Gastrocnemius medialis (tissue), 4 donors: ENCODE results near the gene TOB1. TPM values are rescaled to one million over a fixed set of nuclear protein-coding genes. Genes with fewer than 3 reads are reported as not detected.

ENCODE experiments used
- ATAC-seq, 2 donors: fragments of 150-250 bp; one replicate each; pipeline ENCODE4 v1.9.1; 2016
- DNase-seq, 2 donors: peaks; one replicate each; pipeline ENCODE4 v3.0.0-alpha.2; 2019
- H3K27ac ChIP-seq, 4 donors: fragments of 200-600 bp; sonication (generic); 1 replicate in 1 of 4; 2 replicates in 3 of 4; pipeline ENCODE4 v1.5.1; 2016 to 2018; ENCODE audit warnings: mild to moderate bottlenecking in 2 of 4, moderate library complexity in 1 of 4
- H3K27me3 ChIP-seq, 3 donors: fragments of 200-600 bp; sonication (generic) in 2 of 3; 1 replicate in 1 of 3; 2 replicates in 2 of 3; pipeline versions ENCODE4 v1.5.1 to v1.6.0; 2016 to 2019; ENCODE audit warnings: mild to moderate bottlenecking in 1 of 3, moderate library complexity in 1 of 3
- H3K36me3 ChIP-seq, 2 donors: fragments of 200-600 bp; sonication (generic) in 1 of 2; one replicate each; pipeline ENCODE4 v1.5.1; 2017 to 2018
- H3K4me1 ChIP-seq, 2 donors: fragments of 200-600 bp; sonication (generic) in 1 of 2; one replicate each; pipeline ENCODE4 v1.5.1; 2016 to 2017; ENCODE audit warnings: mild to moderate bottlenecking in 2 of 2
- H3K4me3 ChIP-seq, 4 donors: fragments of 200-600 bp; sonication (generic) in 3 of 4; 1 replicate in 1 of 4; 2 replicates in 3 of 4; pipeline ENCODE4 v1.5.1; 2016 to 2019; ENCODE audit warnings: mild to moderate bottlenecking in 2 of 4
- H3K9me3 ChIP-seq, 3 donors: fragments of 200-600 bp; sonication (generic) in 2 of 3; 1 replicate in 1 of 3; 2 replicates in 2 of 3; pipeline ENCODE4 v1.5.1; 2016 to 2019
- POLR2A ChIP-seq, 2 donors: fragments of 450-650 bp; IDR thresholded peaks; one replicate each; pipeline ENCODE4 v1.6.1; 2017; ENCODE audit warnings: antibody characterized with exemption in 2 of 2, mild to moderate bottlenecking in 2 of 2, moderate library complexity in 2 of 2
- in situ Hi-C, 4 donors: fragments of 200-750 bp; cut with MboI; loops; one replicate each; pipeline versions ENCODE4 v1.15.0 to v1.8.0; 2017; ENCODE audit warnings: low sequenced_read_pairs in 4 of 4
- intact Hi-C: fragments of 100-400 bp; cut with DNase I; formaldehyde crosslinking; loops from one replicate; pipeline ENCODE4 v1.15.1; 2023; ENCODE audit warnings: low total_unique reads
- total RNA-seq, 4 donors: library from RNA; depleted of rRNA; stranded (reverse); fragments of >200 nt; gene quantifications; one replicate each; pipeline versions ENCODE4 v1.1.0 to v1.2.3, GENCODE V29; 2016
- TF ChIP-seq, protein P1 (sequence below), 5 experiments: fragments of 450-650 bp in 3 of 5; fragments of 200-600 bp in 2 of 5; sonication (generic) in 2 of 5; IDR thresholded peaks in 4 of 5; conservative IDR thresholded peaks in 1 of 5; 1 replicate in 4 of 5; 2 replicates in 1 of 5; pipeline ENCODE4 v1.5.1; 2016 to 2019; ENCODE audit warnings: antibody characterized with exemption in 5 of 5, mild to moderate bottlenecking in 3 of 5, moderate library complexity in 3 of 5

The TOB1 gene
- total RNA-seq, 4 donors from 2014 or later, result 13.6 to 53.5 (median 28.2) TPM

DNA sequence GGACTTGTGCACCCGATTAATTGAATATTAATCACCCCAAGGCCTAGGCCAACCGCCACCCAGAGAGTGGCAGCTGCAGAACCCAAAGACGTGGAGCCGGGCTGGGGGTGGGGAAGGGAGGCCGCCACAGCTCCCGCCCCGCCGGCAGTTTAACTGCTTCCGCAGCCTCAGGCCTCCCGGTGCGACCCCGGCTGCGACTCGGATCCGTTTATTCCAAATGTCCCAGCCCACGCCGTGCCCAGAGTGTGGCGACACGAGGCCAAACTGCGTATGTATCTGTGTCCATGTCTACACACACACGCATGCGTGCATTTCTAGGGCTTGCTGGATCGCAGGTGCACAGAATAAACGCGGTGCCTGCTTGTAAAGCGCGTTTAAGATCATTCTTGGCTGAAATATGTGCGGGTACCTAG is 802 bp upstream of the TOB1 start:
- intact Hi-C loops, result loop anchor here (1.0 to 10.0 kb wide), 5 partner anchors 38 to 702 kb away; partner anchors contain the start of genes NME1, SGCA and SPAG9

DNA sequence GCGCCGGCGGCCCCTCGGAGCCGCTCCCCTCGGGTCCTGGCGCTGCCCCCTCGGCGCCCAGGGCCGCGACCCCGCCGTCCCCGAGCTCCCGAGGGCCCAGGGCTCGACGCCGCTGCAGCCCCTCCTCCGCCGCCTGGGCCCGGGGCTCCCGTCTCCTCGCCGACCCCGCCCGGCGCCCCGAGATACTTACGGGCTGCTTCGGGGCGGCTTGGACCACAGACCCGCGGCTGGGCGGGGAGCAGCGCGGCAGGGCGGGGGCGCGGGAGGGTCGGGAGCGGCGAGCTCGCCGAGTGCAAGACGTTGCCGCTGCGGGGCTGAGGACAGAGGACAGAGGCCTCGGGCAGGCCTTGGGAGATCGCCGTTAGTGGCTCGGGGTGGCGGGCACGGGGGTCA is 290 bp downstream of the TOB1 start:
- H3K4me1 ChIP-seq, result peaks cover 33 to 54% of the 10 kb centered on the region in 2 donors
- intact Hi-C loops, result loop anchor here (2.0 to 10.0 kb wide), 4 partner anchors 39 to 701 kb away; partner anchors contain the start of genes NME1, SGCA and SPAG9
- H3K36me3 ChIP-seq, result peaks cover 0 to 21% of the 10 kb centered on the region in 2 donors
- no peaks in the 10 kb centered on the region for H3K27me3 ChIP-seq
- in situ Hi-C loops, result loop anchor here in 3 of 4 donors (10.0 to 25.0 kb wide), 2 partner anchors 249 to 296 kb away; partner anchors contain the start of genes NME1 (in 2 of the 3) and NME2 (in 2 of the 3)
- ATAC-seq (peak; percentile 0), DNase-seq (no peak)
- peak overlapping the region; percentile 98 to 100 (median 99) for H3K27ac ChIP-seq
- H3K9me3 ChIP-seq, result no peaks in the 10 kb centered on the region
- peak overlapping the region; percentile 66 to 98 (median 83) for H3K4me3 ChIP-seq
- TF ChIP-seq POLR2A (IDR thresholded peaks at IDR 0.05), result no peak
- TF ChIP-seq, protein P1, sequence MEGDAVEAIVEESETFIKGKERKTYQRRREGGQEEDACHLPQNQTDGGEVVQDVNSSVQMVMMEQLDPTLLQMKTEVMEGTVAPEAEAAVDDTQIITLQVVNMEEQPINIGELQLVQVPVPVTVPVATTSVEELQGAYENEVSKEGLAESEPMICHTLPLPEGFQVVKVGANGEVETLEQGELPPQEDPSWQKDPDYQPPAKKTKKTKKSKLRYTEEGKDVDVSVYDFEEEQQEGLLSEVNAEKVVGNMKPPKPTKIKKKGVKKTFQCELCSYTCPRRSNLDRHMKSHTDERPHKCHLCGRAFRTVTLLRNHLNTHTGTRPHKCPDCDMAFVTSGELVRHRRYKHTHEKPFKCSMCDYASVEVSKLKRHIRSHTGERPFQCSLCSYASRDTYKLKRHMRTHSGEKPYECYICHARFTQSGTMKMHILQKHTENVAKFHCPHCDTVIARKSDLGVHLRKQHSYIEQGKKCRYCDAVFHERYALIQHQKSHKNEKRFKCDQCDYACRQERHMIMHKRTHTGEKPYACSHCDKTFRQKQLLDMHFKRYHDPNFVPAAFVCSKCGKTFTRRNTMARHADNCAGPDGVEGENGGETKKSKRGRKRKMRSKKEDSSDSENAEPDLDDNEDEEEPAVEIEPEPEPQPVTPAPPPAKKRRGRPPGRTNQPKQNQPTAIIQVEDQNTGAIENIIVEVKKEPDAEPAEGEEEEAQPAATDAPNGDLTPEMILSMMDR (IDR thresholded peaks at IDR 0.05 in 4 of 5, conservative IDR thresholded peaks at IDR 0.05 in 1 of 5), result no peak

More for the DNA sequence above, 802 bp upstream of the TOB1 start:
- ATAC-seq (peak; percentile 39 to 56), DNase-seq (peak; percentile 62 to 74)
- no peaks in the 10 kb centered on the region for H3K27me3 ChIP-seq
- no peaks in the 10 kb centered on the region for H3K9me3 ChIP-seq
- in situ Hi-C loops, result loop anchor here in 3 of 4 donors (10.0 to 25.0 kb wide), 2 partner anchors 248 to 295 kb away; partner anchors contain the start of genes NME1 (in 2 of the 3) and NME2 (in 2 of the 3)
- H3K36me3 ChIP-seq, result peaks cover 0 to 18% of the 10 kb centered on the region in 2 donors
- peak overlapping the region; percentile 67 to 94 (median 84) for H3K4me3 ChIP-seq
- peak overlapping the region; percentile 98 to 100 (median 99) for H3K27ac ChIP-seq
- TF ChIP-seq, protein P1 (IDR thresholded peaks at IDR 0.05 in 4 of 5, conservative IDR thresholded peaks at IDR 0.05 in 1 of 5), result no peak
- TF ChIP-seq POLR2A (IDR thresholded peaks at IDR 0.05), result no peak
- H3K4me1 ChIP-seq, result peaks cover 33 to 46% of the 10 kb centered on the region in 2 donors

DNA sequence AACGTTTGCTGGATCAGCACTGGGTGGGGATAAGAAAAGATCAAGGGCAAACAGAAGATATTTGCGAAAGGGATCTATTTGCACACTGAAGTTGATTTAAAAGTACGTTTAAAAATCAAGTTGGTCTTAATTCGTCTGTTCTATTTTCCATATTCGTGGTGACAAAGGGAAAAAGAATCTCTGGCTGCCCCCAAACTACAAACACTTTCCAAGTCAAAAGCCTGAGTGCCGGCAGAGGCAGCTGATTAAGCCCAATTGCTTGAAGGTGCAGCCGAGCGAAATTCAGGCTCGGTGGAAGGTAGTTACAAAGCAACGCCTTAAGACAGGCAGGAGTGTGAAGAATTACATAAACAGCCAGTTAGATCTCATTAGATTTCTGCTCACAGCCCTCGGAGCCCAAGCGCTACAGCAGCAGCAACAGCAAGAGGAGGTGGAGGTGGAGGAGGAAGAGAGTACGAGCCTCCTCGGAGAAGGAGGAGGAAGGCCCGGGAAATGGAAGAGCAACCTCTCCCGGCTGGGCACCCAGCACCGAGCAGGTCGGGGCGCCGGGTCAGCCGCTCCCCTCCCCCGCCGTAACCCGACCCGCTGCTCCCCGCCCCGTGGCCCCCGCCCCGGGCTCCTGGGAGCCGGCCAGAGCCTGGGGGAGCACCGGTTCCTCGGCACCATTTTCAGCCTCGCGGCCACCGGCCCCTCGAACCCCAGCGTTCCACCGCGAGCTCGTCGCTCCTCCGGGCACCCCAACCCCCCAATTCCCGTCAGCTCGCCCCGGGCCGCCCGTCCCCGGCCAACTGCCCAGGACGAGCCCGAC is 890 bp downstream of the TOB1 start:
- in situ Hi-C loops (loop anchor here in 3 of 4 donors (10.0 to 25.0 kb wide), 2 partner anchors 250 to 297 kb away; partner anchors contain the start of genes NME1 (in 2 of the 3) and NME2 (in 2 of the 3)), intact Hi-C loops (loop anchor here (5.0 to 10.0 kb wide), 2 partner anchors 287 to 700 kb away; partner anchors contain the start of genes NME1 and SGCA)
- peak overlapping the region; percentile 98 to 100 (median 99) for H3K27ac ChIP-seq
- no peaks in the 10 kb centered on the region for H3K9me3 ChIP-seq
- TF ChIP-seq, protein P1 (IDR thresholded peaks at IDR 0.05 in 4 of 5, conservative IDR thresholded peaks at IDR 0.05 in 1 of 5), result no peak
- TF ChIP-seq POLR2A (IDR thresholded peaks at IDR 0.05), result peak; percentile 75 to 84
- peaks cover 0 to 21% of the 10 kb centered on the region in 2 donors for H3K36me3 ChIP-seq
- DNase-seq (peak; percentile 71 to 83), ATAC-seq (peak; percentile 32 to 45)
- peaks cover 33 to 56% of the 10 kb centered on the region in 2 donors for H3K4me1 ChIP-seq
- peak overlapping the region; percentile 66 to 98 (median 83) for H3K4me3 ChIP-seq
- no peaks in the 10 kb centered on the region for H3K27me3 ChIP-seq

DNA sequence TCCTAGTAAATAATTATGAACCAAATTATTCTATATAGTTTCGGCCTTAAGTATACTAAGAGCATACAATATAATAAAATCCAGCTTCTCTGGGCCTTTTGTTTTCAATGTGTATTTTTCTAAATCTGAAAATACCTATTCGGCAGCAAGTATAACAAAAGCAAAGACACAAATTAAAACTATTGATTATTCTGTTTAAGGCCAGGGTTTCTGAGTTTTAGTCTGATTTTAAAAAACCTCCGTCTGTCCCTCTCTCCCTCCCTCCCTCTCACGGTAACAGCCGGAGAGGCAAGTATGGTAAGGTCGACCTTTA is 1.5 kb downstream of the TOB1 start:
- intact Hi-C loops, result loop anchor here (5.0 to 10.0 kb wide), 2 partner anchors 288 to 700 kb away; partner anchors contain the start of genes NME1 and SGCA
- H3K27me3 ChIP-seq, result no peaks in the 10 kb centered on the region
- ATAC-seq, result no peak
- H3K4me3 ChIP-seq, result peak overlapping the region; percentile 66 to 98 (median 83)
- no peak for DNase-seq
- in situ Hi-C loops, result loop anchor here (5.0 to 25.0 kb wide), 4 partner anchors 88 to 298 kb away; partner anchors contain the start of genes NME1 (in 2 of the 4) and NME2 (in 2 of the 4)
- H3K4me1 ChIP-seq, result peaks cover 33 to 56% of the 10 kb centered on the region in 2 donors
- TF ChIP-seq, protein P1 (IDR thresholded peaks at IDR 0.05 in 4 of 5, conservative IDR thresholded peaks at IDR 0.05 in 1 of 5), result no peak
- TF ChIP-seq POLR2A (IDR thresholded peaks at IDR 0.05), result no peak
- peak overlapping the region; percentile 98 to 100 (median 99) for H3K27ac ChIP-seq
- H3K36me3 ChIP-seq, result peaks cover 0 to 21% of the 10 kb centered on the region in 2 donors
- H3K9me3 ChIP-seq, result no peaks in the 10 kb centered on the region
